NCI-H510A treated with DMSO at 0.1 percent for 48 hours (cell line): ENCODE data around the gene ADRA2C.
A peak's percentile ranks its signal among the peaks of the same experiment; 100 is the strongest.

Experiments used
- DNase-seq: peaks from one replicate; lab custom pipeline; 2025; lab: John Stamatoyannopoulos, UW

ADRA2C gene

DNA sequence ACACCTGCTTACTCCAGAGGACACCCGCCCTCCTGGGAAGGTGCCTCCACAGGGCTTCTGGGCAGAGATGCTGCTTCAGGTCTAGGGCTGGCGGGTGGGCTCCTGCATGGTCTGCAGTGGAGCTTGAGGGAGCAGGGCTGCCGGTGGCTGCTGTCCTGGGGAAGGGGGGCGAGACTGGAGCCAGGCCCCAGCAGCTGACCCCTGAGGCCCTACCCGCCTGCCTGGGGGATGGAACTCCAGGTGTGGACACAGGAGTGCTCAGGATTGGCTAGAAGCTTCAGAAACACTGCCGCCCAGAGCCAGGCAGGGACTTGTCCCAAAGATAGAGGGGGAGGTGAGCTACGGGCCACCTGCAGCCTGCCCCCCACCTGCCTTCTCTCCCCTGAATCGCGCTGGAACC, 33.0 kb upstream of the ADRA2C start:
- no peak for DNase-seq

GRCh38 chr4:3735196-3735595, 31.0 kb upstream of the ADRA2C start:
- DNase-seq = no peak

DNA sequence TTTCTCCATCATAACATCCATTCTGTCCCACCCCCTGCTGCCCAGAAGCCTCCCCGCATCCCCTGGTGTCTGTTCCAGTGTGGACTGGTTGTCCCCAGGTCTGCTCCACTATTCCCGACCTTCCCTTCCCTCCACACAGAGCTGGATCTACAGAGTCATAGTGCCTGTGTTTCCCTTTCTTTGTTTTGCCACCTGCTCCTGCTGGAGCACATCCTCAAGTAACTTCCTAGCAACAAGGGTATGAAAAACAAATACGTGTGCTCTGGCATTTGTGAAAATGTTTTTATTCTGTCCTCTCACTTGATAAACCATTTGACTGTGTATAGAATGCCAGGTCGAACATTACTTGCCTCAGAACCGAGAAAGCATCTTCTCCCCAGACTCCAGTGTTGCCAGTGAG, 29.9 kb upstream of the ADRA2C start:
- DNase-seq = no peak

DNA sequence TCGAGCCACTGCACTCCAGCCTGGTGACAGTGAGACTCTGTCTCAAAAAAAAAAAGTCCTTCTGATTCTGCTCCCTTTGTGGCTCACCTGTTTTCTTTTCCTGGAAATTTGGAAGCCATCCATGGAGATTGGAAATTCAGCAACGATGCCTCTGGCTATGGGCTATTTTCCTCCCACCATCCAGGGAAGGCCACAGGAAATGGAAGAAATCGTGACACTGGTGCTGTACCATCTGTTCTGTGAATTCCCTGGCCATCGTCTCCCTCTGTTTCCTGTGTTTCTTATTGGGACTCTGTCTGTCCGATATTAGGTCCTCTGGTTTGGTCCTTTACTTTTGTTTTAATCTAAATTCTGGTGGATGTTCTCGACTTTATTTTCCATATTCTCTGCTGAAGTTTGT, 29.4 kb upstream of the ADRA2C start:
- no peak for DNase-seq

GRCh38 chr4:3739577-3739976, 26.6 kb upstream of the ADRA2C start:
- DNase-seq = no peak

- DNase-seq = no peak
Observed at GRCh38 chr4:3740256-3740655, 25.9 kb upstream of the ADRA2C start.

GRCh38 chr4:3741217-3742011, 24.8 kb upstream of the ADRA2C start:
- DNase-seq = no peak

DNA sequence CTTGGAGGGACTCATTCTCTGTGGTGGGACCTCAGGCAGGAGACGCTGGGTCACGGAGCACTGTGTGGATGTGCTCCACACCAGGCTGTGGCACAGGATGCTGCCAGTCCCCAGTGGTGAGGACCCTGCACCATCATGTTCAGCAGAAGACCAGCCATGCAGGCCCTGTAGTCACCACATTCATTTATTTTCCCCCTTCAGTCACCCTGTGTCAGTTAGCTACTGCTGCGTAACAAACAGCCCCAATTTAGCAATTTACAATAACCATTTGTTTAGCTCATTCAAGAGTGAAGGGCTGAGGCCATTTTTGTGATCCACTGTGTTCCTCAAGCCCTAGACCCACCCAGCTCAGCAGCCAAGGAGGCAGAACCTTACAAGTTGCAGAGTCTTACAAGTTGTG, 23.6 kb upstream of the ADRA2C start:
- DNase-seq = no peak

DNA sequence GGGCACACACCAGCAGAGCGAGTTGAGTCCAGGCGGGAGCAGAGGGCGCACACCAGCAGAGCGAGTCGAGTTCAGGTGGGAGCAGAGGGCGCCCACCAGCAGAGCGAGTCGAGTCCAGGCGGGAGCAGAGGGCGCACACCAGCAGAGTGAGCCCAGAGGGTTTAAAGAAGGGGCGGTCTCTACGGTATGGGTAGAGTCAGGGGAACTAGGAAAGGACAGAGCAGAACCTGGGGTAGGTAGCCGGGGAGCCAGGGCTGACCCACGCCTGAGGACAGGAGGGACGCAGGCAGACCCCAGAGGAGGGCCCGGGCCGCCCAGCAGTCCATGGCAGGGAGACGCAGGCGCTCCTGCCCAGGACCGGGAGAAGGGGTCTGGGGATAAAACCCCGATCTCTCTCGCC, 22.0 kb upstream of the ADRA2C start:
- DNase-seq = no peak

DNA sequence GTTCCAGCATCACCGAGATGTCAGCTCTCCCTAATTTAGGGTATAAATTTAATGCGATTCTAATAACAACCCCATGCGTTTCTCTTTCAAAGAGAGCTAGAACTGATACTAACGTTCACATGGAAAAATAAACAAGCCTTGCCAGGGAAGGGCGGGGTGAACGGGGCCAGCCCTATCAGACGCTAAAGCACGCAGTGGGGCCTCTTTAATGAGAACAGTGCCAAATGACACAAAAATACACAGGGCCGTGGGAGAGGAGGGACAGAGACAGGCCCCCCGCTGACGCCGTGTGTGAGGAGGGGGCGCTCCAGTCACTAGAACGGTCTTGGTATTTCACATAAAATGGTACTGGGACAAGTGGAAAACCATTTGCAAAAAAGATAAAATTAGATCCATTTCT, 21.3 kb upstream of the ADRA2C start:
- no peak for DNase-seq

- peak; percentile 30 for DNase-seq
Observed at GRCh38 chr4:3745886-3746656, 20.1 kb upstream of the ADRA2C start.

DNA sequence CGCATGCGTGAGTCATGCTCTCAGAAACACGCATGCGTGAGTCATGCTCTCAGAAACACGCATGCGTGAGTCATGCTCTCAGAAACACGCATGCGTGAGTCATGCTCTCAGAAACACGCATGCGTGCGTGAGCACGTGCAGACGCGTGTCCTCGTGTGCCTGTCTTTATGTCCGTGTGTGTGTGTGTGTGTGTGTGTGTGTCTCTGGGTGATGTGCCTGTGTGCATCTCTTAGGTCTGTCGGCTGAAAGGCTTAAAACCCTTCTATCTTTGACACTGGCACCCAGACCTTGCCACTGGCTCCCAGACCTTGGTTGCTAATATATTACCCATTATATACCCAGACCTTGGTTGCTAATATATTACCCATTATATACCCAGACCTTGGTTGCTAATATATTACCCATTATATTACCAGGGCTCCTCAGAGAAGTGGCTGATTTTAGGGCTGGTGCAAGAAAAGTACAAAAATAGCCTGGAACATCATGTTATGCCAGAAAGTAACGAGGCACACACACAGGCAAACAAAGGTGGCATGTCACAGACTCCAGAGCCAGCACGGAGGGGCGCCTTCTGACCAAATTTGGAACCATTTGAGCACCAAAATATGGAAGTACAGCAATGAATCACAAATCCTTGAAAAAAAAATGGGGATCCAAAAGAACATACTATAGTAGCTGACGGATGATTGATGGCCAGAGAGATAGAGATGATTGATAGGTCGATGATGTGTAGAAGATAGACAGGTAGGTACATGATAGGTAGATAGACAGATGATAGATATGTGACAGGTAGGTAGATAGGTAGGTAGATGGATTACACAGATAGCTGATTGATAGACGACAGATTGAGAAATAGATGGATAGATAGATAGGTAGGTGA, 19.2 kb upstream of the ADRA2C start:
- DNase-seq = no peak

DNA sequence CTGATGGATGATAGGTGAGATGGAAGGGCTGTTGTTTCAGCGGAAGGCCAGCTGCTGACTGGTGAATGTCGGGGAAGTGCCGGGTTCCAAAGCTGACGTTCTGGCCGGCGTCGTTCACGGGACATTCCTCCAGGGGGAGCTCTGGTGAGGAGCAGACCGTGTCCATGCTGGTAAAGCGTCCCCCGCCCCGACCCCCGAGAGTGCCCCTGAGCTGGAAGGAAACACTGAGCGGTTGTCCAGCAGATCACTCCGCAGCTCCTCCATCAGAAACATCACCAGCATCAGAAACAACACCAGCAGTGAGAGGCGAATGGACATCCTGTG, 18.6 kb upstream of the ADRA2C start:
- DNase-seq = no peak

GRCh38 chr4:3748136-3748898, 17.9 kb upstream of the ADRA2C start:
- DNase-seq = no peak

- no peak for DNase-seq
Observed at GRCh38 chr4:3749081-3749480, 17.1 kb upstream of the ADRA2C start.

GRCh38 chr4:3750334-3750733, 15.9 kb upstream of the ADRA2C start:
- no peak for DNase-seq

DNA sequence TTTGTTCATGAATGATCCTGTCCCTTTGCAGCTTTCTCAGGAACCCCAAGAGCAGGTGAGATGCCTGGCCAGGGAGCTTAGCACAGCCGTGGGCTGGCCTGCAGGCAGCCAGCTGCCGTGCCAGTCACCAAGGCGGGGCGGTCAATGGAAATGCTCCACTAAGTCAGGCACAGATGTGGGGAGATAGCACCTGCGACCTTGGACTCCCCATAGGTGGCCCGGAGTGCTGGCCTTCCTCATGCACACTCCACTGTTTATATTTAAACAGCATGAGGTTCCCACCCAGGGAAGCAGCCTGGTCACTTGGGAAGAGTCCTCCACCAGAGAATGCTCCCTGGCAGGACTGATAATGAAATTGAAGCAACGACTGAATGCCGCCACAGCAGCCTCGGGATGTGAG, 14.2 kb upstream of the ADRA2C start:
- DNase-seq = no peak

DNA sequence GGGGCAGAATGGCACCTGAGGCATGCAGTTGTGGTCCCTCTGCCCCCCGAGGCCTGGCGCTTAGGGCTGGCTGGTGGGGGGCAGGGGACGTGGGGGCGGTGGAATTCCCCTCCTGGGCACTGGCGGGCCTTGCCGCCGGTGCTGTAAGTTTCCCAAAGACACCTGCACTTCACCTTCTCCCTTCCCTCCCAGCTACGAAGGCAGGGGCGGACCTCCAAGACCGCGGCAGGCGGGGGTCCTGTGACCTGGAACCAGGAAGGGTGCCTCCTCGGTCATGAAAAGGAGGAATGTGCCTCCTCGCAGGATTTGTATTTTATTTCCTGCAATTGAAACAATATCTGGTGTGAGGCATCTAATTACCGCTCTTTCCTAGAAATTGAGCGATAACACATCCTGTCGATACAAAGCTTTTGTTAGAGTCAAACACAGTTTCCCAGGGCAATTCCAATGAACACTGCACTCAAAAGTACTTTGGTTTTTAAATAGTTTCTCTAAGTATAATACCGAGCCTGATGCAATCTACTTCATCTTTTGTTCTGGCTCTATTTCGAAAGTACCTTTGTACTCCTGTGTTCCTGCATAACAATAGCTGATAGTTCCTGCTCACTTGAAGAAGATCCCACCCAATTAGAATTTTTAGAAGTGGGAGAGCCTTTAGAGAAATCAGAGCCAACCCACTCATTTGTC, 12.3 kb upstream of the ADRA2C start:
- DNase-seq = no peak

- DNase-seq = no peak
Observed at GRCh38 chr4:3756343-3757059, 9.7 kb upstream of the ADRA2C start.

DNA sequence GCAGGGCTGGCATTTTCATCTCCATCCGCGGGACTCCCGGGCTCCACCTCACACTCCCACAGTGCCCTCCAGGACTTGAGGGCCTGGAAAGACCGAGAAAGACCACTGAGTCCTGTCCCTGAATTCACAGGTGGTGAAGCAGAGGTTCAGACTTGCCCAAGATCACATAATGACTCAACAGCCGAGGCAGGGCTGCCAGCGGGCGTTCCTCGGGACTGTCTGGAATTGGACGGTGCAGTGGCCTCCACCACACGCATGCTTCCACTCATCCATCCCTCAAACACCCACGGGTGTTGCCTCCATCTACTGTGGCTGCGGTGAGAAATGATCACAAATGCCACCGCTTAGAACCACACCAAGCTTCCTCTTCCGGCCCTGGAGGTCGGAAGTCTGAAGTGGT, 6.9 kb upstream of the ADRA2C start:
- DNase-seq = no peak

DNA sequence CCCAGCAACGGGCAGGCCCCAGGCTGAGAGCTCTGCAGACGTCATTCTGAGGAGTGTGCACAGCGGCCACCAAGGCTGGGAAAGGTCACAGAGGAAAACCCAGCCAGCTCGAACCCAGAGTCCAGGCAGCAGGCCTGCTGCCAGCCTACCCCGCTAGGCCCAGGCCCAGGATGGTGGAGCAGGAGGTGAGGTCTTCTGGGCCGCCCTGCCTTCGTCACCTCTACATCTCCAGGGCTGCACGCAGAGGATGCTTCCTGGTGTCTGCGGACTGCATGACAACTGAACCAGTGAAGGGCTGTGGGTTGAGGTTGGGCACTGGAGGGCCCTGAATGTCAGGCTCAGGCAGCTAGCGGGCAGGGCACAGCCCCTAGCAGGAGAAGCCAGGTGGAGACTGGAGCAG, 5.8 kb upstream of the ADRA2C start:
- no peak for DNase-seq
